DND-41 (cell line): Measurements from ENCODE around the gene USP17L25.
"Not testable (repeated sequence)": the region's sequence is repeated elsewhere in the genome, so short reads cannot be mapped to it uniquely, and the experiment has no call there.

Source experiments
- EZH2 ChIP-seq: IDR thresholded peaks from 3 replicates; pipeline ENCODE4 v1.6.1; 2012; ENCODE audit warnings: borderline replicate concordance, low read depth, mild to moderate bottlenecking, moderate library complexity, low read length, inconsistent platforms; ENCODE audit not compliant: severe bottlenecking
- TF ChIP-seq, protein P1 (sequence below): IDR thresholded peaks from 2 replicates; pipeline ENCODE4 v1.5.1; 2012; ENCODE audit warnings: borderline replicate concordance, low read length, moderate library complexity, mild to moderate bottlenecking; ENCODE audit not compliant: poor library complexity, severe bottlenecking; ENCODE audit errors: extremely low read depth

DNA sequence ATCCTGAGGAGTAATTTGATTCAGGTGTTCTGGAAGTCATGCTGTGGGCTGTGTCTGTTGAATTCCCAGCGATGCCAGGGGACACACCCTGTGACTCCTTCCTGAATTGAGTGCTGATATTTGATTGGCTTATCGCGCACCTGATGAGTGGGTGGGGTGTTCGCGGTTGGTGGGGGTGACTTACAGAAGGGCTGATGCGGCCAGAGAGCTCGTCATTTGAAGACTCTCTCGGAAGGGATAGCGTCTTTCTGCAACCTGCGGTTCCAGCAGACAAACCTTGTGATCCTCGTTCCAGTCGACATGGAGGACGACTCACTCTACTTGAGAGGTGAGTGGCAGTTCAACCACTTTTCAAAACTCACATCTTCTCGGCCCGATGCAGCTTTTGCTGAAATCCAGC, 23.6 kb downstream of the USP17L25 start, which contains the start of gene USP17L29:
- TF ChIP-seq, protein P1, sequence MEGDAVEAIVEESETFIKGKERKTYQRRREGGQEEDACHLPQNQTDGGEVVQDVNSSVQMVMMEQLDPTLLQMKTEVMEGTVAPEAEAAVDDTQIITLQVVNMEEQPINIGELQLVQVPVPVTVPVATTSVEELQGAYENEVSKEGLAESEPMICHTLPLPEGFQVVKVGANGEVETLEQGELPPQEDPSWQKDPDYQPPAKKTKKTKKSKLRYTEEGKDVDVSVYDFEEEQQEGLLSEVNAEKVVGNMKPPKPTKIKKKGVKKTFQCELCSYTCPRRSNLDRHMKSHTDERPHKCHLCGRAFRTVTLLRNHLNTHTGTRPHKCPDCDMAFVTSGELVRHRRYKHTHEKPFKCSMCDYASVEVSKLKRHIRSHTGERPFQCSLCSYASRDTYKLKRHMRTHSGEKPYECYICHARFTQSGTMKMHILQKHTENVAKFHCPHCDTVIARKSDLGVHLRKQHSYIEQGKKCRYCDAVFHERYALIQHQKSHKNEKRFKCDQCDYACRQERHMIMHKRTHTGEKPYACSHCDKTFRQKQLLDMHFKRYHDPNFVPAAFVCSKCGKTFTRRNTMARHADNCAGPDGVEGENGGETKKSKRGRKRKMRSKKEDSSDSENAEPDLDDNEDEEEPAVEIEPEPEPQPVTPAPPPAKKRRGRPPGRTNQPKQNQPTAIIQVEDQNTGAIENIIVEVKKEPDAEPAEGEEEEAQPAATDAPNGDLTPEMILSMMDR, result not testable (repeated sequence)
- not testable (repeated sequence) for TF ChIP-seq EZH2
